ENCODE measurements around the gene PRSS36.

PRSS36 gene

DNA sequence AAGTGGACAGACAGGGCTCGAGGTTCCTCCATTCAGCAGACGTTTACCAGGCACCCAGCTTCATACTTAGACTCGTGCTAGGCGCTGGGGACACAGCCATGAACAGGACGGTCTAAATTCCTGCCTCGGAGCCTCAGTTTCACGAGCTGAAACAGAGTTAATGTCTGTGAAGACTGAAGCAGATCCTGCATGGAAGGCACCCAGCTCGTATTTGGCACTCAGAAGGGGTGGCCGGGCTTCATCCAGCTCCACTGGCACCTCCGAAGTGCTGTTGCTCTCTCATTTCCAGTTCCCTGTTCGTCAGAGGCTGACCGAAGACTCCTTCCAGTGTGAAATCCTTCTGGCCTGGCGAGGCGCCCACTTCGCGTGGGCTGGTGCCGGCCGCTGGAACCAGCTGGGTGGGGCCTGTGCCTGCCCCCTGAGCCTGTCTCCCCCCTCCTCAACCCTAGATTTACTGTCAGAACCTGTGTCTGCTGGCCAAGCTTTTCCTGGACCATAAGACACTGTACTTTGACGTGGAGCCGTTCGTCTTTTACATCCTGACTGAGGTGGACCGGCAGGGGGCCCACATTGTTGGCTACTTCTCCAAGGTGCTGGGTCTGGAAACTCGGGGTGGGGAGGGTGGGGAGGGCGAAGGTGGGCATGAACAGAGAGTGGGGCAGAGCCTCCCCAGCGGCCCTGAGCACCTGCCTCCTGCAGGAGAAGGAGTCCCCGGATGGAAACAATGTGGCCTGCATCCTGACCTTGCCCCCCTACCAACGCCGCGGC, 20.1 kb downstream of the PRSS36 start:
- Histone ChIP-seq H3K36me3 (ENCODE audit: insufficient read depth) (no peaks in the 10 kb centered on the region), H3K79me2 (ENCODE audit: insufficient read depth, low read depth) (no peaks in the 10 kb centered on the region), H4K20me1 (ENCODE audit: insufficient read depth) (no peaks in the 10 kb centered on the region), H3K27ac (no peak overlapping the region), H3K27me3 (ENCODE audit: insufficient read depth, low read depth) (no peaks in the 10 kb centered on the region), H3K9ac (no peak overlapping the region), H3K4me2 (no peak overlapping the region), H3K4me1 (ENCODE audit: low read depth, poor library complexity, severe bottlenecking) (no peaks in the 10 kb centered on the region), H3K4me3 (IDR thresholded peaks at IDR 0.05; ENCODE audit: insufficient read depth, low read depth, low read length) (no peak overlapping the region), H2AFZ (ENCODE audit: low read depth) (no peak overlapping the region)
- TF ChIP-seq CTCF (conservative IDR thresholded peaks at IDR 0.05; ENCODE audit: low read depth, low read length), result no peak

- Histone ChIP-seq H3K27me3 (ENCODE audit: insufficient read depth, low read depth) (no peaks in the 10 kb centered on the region), H3K27ac (no peak overlapping the region), H4K20me1 (ENCODE audit: insufficient read depth) (no peaks in the 10 kb centered on the region), H3K4me3 (IDR thresholded peaks at IDR 0.05; ENCODE audit: insufficient read depth, low read depth, low read length) (no peak overlapping the region), H3K36me3 (ENCODE audit: insufficient read depth) (no peaks in the 10 kb centered on the region), H2AFZ (ENCODE audit: low read depth) (no peak overlapping the region), H3K4me2 (no peak overlapping the region), H3K79me2 (ENCODE audit: insufficient read depth, low read depth) (no peaks in the 10 kb centered on the region), H3K9ac (no peak overlapping the region), H3K4me1 (ENCODE audit: low read depth, poor library complexity, severe bottlenecking) (no peaks in the 10 kb centered on the region)
- TF ChIP-seq CTCF (conservative IDR thresholded peaks at IDR 0.05; ENCODE audit: low read depth, low read length), result no peak
Measured at GRCh38 chr16:31128711-31129567, 20.9 kb downstream of the PRSS36 start.

GRCh38 chr16:31127182-31127581, 22.7 kb downstream of the PRSS36 start:
- H3K79me2 ChIP-seq (ENCODE audit: insufficient read depth, low read depth), result no peaks in the 10 kb centered on the region
- H3K4me3 ChIP-seq (IDR thresholded peaks at IDR 0.05; ENCODE audit: insufficient read depth, low read depth, low read length), result no peak overlapping the region
- no peak for TF ChIP-seq CTCF (conservative IDR thresholded peaks at IDR 0.05; ENCODE audit: low read depth, low read length)
- H3K27me3 ChIP-seq (ENCODE audit: insufficient read depth, low read depth), result no peaks in the 10 kb centered on the region
- no peak overlapping the region for H3K4me2 ChIP-seq
- no peaks in the 10 kb centered on the region for H3K4me1 ChIP-seq (ENCODE audit: low read depth, poor library complexity, severe bottlenecking)
- no peak overlapping the region for H3K9ac ChIP-seq
- H4K20me1 ChIP-seq (ENCODE audit: insufficient read depth), result no peaks in the 10 kb centered on the region
- H3K36me3 ChIP-seq (ENCODE audit: insufficient read depth), result no peaks in the 10 kb centered on the region
- no peak overlapping the region for H3K27ac ChIP-seq
- H2AFZ ChIP-seq (ENCODE audit: low read depth), result no peak overlapping the region

DNA sequence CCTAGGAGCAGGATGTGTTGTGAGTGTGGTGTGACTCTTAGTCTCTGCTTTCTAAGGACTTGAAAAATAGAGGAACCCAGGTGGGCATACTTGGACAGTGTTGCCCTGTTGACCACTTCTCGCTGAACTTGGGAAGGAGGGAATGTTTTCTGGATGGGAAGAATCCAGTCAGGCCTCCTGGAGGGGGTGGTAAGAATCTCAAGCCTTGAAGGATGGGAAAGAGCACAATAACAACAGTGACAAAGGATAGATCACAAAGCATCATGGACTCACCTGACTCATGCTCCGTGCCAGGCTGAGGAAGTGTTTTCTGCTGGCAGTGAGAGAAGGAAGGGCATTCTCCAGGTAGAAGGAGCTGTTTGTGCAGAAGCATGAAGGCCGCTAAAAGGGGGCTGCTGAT, 24.0 kb downstream of the PRSS36 start:
- Histone ChIP-seq H3K4me3 (IDR thresholded peaks at IDR 0.05; ENCODE audit: insufficient read depth, low read depth, low read length) (no peak overlapping the region), H3K79me2 (ENCODE audit: insufficient read depth, low read depth) (no peaks in the 10 kb centered on the region), H3K27ac (no peak overlapping the region), H3K4me1 (ENCODE audit: low read depth, poor library complexity, severe bottlenecking) (no peaks in the 10 kb centered on the region), H3K9ac (no peak overlapping the region), H3K27me3 (ENCODE audit: insufficient read depth, low read depth) (no peaks in the 10 kb centered on the region), H2AFZ (ENCODE audit: low read depth) (no peak overlapping the region), H3K36me3 (ENCODE audit: insufficient read depth) (no peaks in the 10 kb centered on the region), H3K4me2 (no peak overlapping the region), H4K20me1 (ENCODE audit: insufficient read depth) (no peaks in the 10 kb centered on the region)
- TF ChIP-seq CTCF (conservative IDR thresholded peaks at IDR 0.05; ENCODE audit: low read depth, low read length), result no peak
